A673 (cell line): ENCODE results near the gene CASD1. TPM values are rescaled to one million over a fixed set of nuclear protein-coding genes. Genes with fewer than 3 reads are reported as not detected.

Experiments
- BruUV-seq: library from RNA; stranded (reverse); fragments of 400-500 nt; replicated peaks from 2 replicates; lab custom pipeline; 2021; lab: Mats Ljungman, UMichigan
- CTCF ChIA-PET: fragments of 300-600 bp; sonication (Branson Sonifier 250); formaldehyde crosslinking; loops from one replicate; lab custom pipeline; 2022; ENCODE audit warnings: antibody characterized with exemption; lab: Charles Lee
- POLR2A ChIA-PET: fragments of 300-600 bp; sonication (Branson Sonifier 250); formaldehyde crosslinking; loops from one replicate; lab custom pipeline; 2022; ENCODE audit warnings: antibody characterized with exemption; ENCODE audit not compliant: low non-redundant PET; lab: Charles Lee
- DNase-seq: peaks from one replicate; pipeline ENCODE4 v3.0.0-alpha.2; 2015; ENCODE audit warnings: low spot score
- H3K27ac ChIP-seq: fragments of 200-600 bp; sonication (generic); 2 replicates; pipeline ENCODE4 v1.5.1; 2016; ENCODE audit warnings: mixed run types, low read depth, mild to moderate bottlenecking, mixed read lengths, antibody characterized with exemption, low read length; ENCODE audit not compliant: poor library complexity, severe bottlenecking
- H3K27me3 ChIP-seq: fragments of 200-600 bp; sonication (generic); replicated peaks from 2 replicates; pipeline ENCODE4 v1.6.1; 2017; ENCODE audit warnings: mixed run types, low read depth, mild to moderate bottlenecking, mixed read lengths, antibody characterized with exemption, low read length; ENCODE audit not compliant: insufficient read depth, poor library complexity
- H3K36me3 ChIP-seq: fragments of 200-600 bp; sonication (generic); 2 replicates; pipeline ENCODE4 v1.6.1; 2016; ENCODE audit warnings: mixed run types, mild to moderate bottlenecking, mixed read lengths, antibody characterized with exemption, low read length; ENCODE audit not compliant: insufficient read depth, poor library complexity, severe bottlenecking
- H3K4me1 ChIP-seq: fragments of 200-600 bp; sonication (generic); 2 replicates; pipeline ENCODE4 v1.6.1; 2017; ENCODE audit warnings: mixed run types, mild to moderate bottlenecking, mixed read lengths, antibody characterized with exemption, low read length; ENCODE audit not compliant: insufficient read depth, poor library complexity, severe bottlenecking
- H3K4me3 ChIP-seq: fragments of 200-600 bp; sonication (generic); 2 replicates; pipeline ENCODE4 v1.5.1; 2016; ENCODE audit warnings: low read depth, mixed run types, mild to moderate bottlenecking, mixed read lengths, low read length; ENCODE audit not compliant: poor library complexity, severe bottlenecking
- H3K9me3 ChIP-seq: fragments of 200-600 bp; sonication (generic); 2 replicates; pipeline ENCODE4 v1.6.1; 2016; ENCODE audit warnings: mixed run types, low read depth, mild to moderate bottlenecking, mixed read lengths, antibody characterized with exemption, low read length; ENCODE audit not compliant: poor library complexity, severe bottlenecking
- EZH2 ChIP-seq: fragments of 200-600 bp; sonication (generic); IDR thresholded peaks from 2 replicates; pipeline ENCODE4 v1.6.1; 2017; ENCODE audit warnings: borderline replicate concordance, low read depth, mild to moderate bottlenecking, mixed read lengths, antibody characterized with exemption, low read length; ENCODE audit not compliant: poor library complexity, severe bottlenecking
- intact Hi-C: fragments of 100-400 bp; cut with micrococcal nuclease; formaldehyde crosslinking; loops from one replicate; pipeline ENCODE4 v1.10.0; 2022; ENCODE audit not compliant: unreplicated experiment
- total RNA-seq: library from RNA; stranded (reverse); gene quantifications from 2 replicates; pipeline ENCODE4 v1.2.3, GENCODE V29; 2021
- TF ChIP-seq, protein P1 (sequence below): fragments of 300-800, 200-600 bp; sonication (generic); conservative IDR thresholded peaks from 2 replicates; pipeline ENCODE4 v1.5.1; 2017; ENCODE audit warnings: low read depth, mild to moderate bottlenecking, antibody characterized with exemption, low read length, moderate library complexity, mixed read lengths

Gene CASD1
- total RNA-seq, 1 experiment from 2014 or later = 17.0 TPM

DNA sequence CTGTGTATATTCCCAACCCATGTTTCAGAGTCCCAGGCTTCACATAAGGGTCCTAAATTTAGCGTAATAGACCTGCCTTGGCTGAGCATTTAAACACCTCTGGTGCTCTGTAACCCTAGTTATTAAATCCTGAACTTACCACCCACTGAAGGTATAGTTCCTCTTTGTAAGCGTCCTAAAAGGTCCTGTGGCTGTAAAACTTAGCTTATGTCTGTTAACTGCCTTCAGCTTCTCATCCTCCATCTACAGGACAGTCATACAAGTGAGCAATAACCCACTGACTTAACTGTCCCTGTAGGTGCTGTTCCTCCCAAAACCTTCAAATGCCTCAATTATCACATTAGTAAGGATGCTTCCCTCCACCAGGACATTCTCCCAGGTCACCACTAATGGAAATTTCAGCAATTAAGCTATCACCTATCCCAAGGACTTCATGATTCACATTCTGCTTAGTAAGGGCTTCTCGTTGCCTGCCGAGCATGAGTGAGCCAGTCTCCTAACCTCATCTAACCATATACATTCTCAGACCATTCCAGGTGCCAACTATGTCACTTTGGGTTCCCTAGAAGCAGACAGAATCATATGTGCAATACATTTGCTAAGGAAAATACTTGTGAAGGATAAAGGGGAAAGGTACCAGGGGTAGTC lies 55.8 kb downstream of the CASD1 start:
- ChIA-PET POLR2A (no interaction called here), CTCF (no interaction called here)
- BruUV-seq = no TSS peak
- Histone ChIP-seq H3K4me3 (no peak overlapping the region), H3K36me3 (no peaks in the 10 kb centered on the region), H3K27ac (no peak overlapping the region), H3K4me1 (no peaks in the 10 kb centered on the region), H3K27me3 (no peaks in the 10 kb centered on the region), H3K9me3 (no peaks in the 10 kb centered on the region)
- intact Hi-C loops = no loop called here
- TF ChIP-seq, protein P1, sequence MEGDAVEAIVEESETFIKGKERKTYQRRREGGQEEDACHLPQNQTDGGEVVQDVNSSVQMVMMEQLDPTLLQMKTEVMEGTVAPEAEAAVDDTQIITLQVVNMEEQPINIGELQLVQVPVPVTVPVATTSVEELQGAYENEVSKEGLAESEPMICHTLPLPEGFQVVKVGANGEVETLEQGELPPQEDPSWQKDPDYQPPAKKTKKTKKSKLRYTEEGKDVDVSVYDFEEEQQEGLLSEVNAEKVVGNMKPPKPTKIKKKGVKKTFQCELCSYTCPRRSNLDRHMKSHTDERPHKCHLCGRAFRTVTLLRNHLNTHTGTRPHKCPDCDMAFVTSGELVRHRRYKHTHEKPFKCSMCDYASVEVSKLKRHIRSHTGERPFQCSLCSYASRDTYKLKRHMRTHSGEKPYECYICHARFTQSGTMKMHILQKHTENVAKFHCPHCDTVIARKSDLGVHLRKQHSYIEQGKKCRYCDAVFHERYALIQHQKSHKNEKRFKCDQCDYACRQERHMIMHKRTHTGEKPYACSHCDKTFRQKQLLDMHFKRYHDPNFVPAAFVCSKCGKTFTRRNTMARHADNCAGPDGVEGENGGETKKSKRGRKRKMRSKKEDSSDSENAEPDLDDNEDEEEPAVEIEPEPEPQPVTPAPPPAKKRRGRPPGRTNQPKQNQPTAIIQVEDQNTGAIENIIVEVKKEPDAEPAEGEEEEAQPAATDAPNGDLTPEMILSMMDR = no peak
- no peak for TF ChIP-seq EZH2
- DNase-seq = no peak

DNA sequence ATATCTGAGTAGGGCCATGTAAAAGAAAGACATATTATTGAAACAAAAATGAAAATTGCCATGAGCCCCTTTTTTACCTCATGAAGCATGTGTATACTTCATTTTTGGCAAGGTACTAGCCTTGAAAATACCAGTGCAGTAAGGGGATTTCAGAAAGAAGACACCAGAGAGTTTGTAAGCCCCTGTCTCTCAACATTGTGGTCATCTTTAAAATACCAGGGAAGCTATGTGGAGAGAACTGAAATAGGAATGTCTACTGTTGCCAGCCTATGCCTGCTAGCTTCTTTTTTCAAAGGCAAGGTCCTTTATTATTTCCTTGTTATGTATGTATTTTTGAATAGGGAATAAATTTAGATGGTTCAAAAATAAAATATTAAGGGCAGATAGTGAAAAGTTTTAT lies 57.8 kb downstream of the CASD1 start:
- H3K27me3 ChIP-seq = no peaks in the 10 kb centered on the region
- TF ChIP-seq, protein P1 = no peak
- no peak for TF ChIP-seq EZH2
- no peak overlapping the region for H3K4me3 ChIP-seq
- intact Hi-C loops = no loop called here
- no TSS peak for BruUV-seq
- DNase-seq = no peak
- POLR2A ChIA-PET = interaction anchor here (0.6 kb wide), 1 partner anchor 794 kb away, joined by 3 read pairs; no protein-coding TSS in a partner anchor
- no peaks in the 10 kb centered on the region for H3K4me1 ChIP-seq
- CTCF ChIA-PET = no interaction called here
- H3K36me3 ChIP-seq = no peaks in the 10 kb centered on the region
- no peak overlapping the region for H3K27ac ChIP-seq
- H3K9me3 ChIP-seq = no peaks in the 10 kb centered on the region

DNA sequence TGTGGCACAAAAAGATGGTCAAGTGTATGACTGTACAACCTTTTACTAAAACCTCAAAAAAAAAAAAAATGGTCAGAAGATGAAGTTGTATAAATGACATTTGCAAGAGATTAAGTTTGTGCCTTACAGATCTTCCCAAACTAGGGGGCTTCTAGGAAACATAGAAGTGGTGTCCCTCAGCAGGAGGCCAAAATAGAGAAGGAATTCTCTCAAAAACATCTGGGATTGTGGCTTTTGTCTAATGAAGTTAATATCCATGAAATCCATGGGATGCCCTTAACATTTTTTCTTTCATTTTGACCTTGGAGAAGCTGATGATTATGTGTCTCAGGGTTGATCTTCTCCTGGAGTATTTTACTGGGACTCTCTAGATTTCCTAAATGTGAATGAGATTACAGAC lies 62.2 kb downstream of the CASD1 start:
- no peak overlapping the region for H3K27ac ChIP-seq
- no peak for TF ChIP-seq EZH2
- TF ChIP-seq, protein P1 = no peak
- BruUV-seq = no TSS peak
- peaks cover 4% of the 10 kb centered on the region for H3K9me3 ChIP-seq
- H3K4me1 ChIP-seq = no peaks in the 10 kb centered on the region
- intact Hi-C loops = no loop called here
- H3K27me3 ChIP-seq = no peaks in the 10 kb centered on the region
- DNase-seq = no peak
- POLR2A ChIA-PET = no interaction called here
- no peak overlapping the region for H3K4me3 ChIP-seq
- H3K36me3 ChIP-seq = no peaks in the 10 kb centered on the region
- CTCF ChIA-PET = no interaction called here
